ENCODE measurements around the gene AFF1.

AFF1 gene

DNA sequence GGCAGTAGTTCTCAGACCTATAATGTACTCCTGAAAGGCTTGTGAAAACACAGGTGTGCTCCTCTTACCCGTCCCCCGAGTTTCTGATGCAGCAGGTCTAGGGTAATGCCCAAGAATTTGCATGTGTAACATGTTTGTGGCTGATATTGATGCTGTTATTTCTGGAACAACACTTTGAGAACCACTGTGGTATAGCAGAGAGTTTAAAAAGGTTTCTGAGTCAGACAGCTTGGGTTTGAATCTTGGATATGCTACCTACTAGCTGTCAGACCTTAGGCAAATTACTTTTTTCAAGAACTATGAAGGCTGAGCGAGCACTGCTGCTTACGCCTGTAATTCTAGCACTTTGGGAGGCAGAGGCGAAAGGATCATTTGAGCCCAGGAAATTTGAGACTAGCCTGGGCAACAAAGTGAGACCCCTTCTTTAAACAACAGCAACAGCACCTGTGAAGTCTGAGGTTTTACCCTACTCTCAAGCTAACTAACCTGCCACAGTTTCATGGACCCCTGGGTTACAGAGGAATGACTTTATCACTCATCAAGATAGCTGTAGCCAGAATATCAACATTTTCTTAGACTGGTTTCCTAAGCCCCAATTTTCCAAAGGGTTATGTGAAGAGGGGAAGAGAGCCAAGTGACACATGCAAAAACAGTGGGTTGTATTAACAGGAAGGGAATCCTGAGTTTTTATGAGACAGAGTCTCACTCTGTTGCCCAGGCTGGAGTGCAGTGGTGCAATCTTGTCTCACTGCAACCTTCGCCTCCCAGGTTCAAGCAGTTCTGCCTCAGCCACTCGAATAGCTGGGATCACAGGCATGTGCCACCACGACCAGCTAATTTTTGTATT is 5.1 kb downstream of the AFF1 start:
- no peak for TF ChIP-seq FOXP2 (optimal IDR thresholded peaks at IDR 0.05; ENCODE audit: borderline replicate concordance, extremely low read depth, extremely low read length, insufficient read depth)
- TF ChIP-seq, protein P1, sequence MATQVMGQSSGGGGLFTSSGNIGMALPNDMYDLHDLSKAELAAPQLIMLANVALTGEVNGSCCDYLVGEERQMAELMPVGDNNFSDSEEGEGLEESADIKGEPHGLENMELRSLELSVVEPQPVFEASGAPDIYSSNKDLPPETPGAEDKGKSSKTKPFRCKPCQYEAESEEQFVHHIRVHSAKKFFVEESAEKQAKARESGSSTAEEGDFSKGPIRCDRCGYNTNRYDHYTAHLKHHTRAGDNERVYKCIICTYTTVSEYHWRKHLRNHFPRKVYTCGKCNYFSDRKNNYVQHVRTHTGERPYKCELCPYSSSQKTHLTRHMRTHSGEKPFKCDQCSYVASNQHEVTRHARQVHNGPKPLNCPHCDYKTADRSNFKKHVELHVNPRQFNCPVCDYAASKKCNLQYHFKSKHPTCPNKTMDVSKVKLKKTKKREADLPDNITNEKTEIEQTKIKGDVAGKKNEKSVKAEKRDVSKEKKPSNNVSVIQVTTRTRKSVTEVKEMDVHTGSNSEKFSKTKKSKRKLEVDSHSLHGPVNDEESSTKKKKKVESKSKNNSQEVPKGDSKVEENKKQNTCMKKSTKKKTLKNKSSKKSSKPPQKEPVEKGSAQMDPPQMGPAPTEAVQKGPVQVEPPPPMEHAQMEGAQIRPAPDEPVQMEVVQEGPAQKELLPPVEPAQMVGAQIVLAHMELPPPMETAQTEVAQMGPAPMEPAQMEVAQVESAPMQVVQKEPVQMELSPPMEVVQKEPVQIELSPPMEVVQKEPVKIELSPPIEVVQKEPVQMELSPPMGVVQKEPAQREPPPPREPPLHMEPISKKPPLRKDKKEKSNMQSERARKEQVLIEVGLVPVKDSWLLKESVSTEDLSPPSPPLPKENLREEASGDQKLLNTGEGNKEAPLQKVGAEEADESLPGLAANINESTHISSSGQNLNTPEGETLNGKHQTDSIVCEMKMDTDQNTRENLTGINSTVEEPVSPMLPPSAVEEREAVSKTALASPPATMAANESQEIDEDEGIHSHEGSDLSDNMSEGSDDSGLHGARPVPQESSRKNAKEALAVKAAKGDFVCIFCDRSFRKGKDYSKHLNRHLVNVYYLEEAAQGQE (IDR thresholded peaks at IDR 0.05; ENCODE audit: insufficient read depth in 1 of 2, low read depth in 2 of 2, low read length in 2 of 2) = no peak
- TF ChIP-seq POLR2AphosphoS5 (IDR thresholded peaks at IDR 0.05; ENCODE audit: low read depth, low read length) = no peak
- no peak for TF ChIP-seq SIN3A (IDR thresholded peaks at IDR 0.05; ENCODE audit: borderline replicate concordance, insufficient read depth, low read length)
- no peak for TF ChIP-seq TAF1 (IDR thresholded peaks at IDR 0.05; ENCODE audit: borderline replicate concordance, insufficient read depth, low read length)

GRCh38 chr4:86940920-86941460 is 6.2 kb downstream of the AFF1 start:
- TF ChIP-seq SIN3A (IDR thresholded peaks at IDR 0.05; ENCODE audit: borderline replicate concordance, insufficient read depth, low read length) (no peak), TAF1 (IDR thresholded peaks at IDR 0.05; ENCODE audit: borderline replicate concordance, insufficient read depth, low read length) (no peak), FOXP2 (optimal IDR thresholded peaks at IDR 0.05; ENCODE audit: borderline replicate concordance, extremely low read depth, extremely low read length, insufficient read depth) (no peak), POLR2AphosphoS5 (IDR thresholded peaks at IDR 0.05; ENCODE audit: low read depth, low read length) (no peak)
- TF ChIP-seq, protein P1 (IDR thresholded peaks at IDR 0.05; ENCODE audit: insufficient read depth in 1 of 2, low read depth in 2 of 2, low read length in 2 of 2) = no peak

DNA sequence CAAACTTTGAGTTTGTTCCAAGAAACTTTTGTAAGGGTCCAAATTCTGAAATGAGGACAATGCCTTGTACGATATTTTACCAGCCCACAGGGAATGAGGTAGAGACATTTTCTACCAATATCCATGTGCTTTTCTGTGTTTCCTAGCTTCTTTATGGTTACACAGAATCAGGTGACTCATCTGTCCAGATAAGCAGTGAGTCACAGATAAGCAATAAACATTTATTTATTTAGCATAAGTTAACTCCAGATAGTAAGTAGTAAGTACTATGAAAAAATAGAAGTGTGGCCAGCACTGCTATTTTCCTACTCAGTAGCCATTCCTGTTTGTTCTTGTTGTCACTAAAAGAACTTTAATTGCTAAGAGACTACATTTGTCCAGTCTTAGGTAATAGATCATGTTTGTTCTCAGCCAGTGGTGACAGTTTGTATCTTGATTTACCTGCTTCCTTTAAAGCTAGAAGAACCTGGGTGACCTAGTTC is 7.4 kb downstream of the AFF1 start:
- TF ChIP-seq SIN3A (IDR thresholded peaks at IDR 0.05; ENCODE audit: borderline replicate concordance, insufficient read depth, low read length) = no peak
- TF ChIP-seq FOXP2 (optimal IDR thresholded peaks at IDR 0.05; ENCODE audit: borderline replicate concordance, extremely low read depth, extremely low read length, insufficient read depth) = no peak
- no peak for TF ChIP-seq POLR2AphosphoS5 (IDR thresholded peaks at IDR 0.05; ENCODE audit: low read depth, low read length)
- TF ChIP-seq, protein P1 (IDR thresholded peaks at IDR 0.05; ENCODE audit: insufficient read depth in 1 of 2, low read depth in 2 of 2, low read length in 2 of 2) = no peak
- TF ChIP-seq TAF1 (IDR thresholded peaks at IDR 0.05; ENCODE audit: borderline replicate concordance, insufficient read depth, low read length) = no peak

DNA sequence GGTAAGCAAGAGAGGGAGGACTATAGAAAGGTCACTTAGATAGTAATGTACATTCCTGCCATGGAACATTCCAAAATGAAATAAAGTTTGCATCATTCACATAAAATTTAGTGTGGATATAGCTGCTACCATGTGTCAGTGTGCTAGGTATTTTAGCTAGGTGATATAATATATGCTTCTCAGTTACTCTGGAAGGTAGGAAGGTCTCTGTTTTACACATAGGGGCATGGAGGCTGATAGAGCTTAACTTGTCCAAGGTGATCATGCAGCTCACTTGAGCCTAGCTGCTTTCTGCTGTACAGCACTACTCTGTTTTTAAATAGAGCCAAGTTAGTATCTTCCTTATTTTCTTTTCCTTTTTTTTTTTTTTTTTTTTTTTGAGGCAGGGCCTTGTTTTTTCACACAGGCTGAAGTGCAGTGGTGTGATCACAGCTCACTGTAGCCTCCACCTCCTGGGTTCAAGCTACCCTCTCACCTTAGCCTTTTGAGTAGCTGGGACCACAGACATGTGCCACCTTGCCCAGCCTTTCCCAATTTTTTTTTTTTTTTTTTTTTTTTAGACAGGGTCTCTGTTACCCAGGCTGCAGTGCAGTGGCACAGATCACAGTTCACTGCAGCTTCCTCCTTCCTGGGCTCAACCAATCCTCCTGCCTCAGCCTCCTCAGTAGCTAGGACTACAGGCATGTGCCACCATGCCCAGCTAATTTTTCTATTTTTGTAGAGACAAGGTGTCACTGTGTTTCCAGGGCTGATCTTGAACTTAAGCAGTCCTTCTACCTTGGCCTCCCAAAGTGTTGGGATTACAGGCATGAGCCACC is 10.4 kb downstream of the AFF1 start:
- TF ChIP-seq POLR2AphosphoS5 (IDR thresholded peaks at IDR 0.05; ENCODE audit: low read depth, low read length) (no peak), SIN3A (IDR thresholded peaks at IDR 0.05; ENCODE audit: borderline replicate concordance, insufficient read depth, low read length) (no peak), FOXP2 (optimal IDR thresholded peaks at IDR 0.05; ENCODE audit: borderline replicate concordance, extremely low read depth, extremely low read length, insufficient read depth) (no peak), TAF1 (IDR thresholded peaks at IDR 0.05; ENCODE audit: borderline replicate concordance, insufficient read depth, low read length) (no peak)
- TF ChIP-seq, protein P1 (IDR thresholded peaks at IDR 0.05; ENCODE audit: insufficient read depth in 1 of 2, low read depth in 2 of 2, low read length in 2 of 2) = no peak

Data from PFSK-1 (cell line).